A549 (cell line): ENCODE measurements around the gene NOC3L. TPM values are rescaled to one million over a fixed set of nuclear protein-coding genes. Genes with fewer than 3 reads are reported as not detected.

Experiments
- ATAC-seq, 2 experiments: fragments of 200-7000 bp in 1 of 2; fragments of >200 bp in 1 of 2; cut with Nextera tagmentation in 1 of 2; cut with Tn5 transposase in 1 of 2; 3 replicates each; pipeline versions ENCODE4 v1.8.0 to v1.9.1; 2018 to 2020; ENCODE audit warnings: mild to moderate bottlenecking in 1 of 2, moderate library complexity in 1 of 2
- CTCF ChIA-PET: fragments of 300-600 bp; sonication (Branson Sonifier 250); formaldehyde crosslinking; extraction: SDS; loops from one replicate; lab custom pipeline; 2021; ENCODE audit warnings: antibody characterized with exemption, inconsistent platforms; lab: Yijun Ruan, JAX
- POLR2A ChIA-PET: fragments of 350-600 bp; formaldehyde crosslinking; extraction: SDS; loops from one replicate; lab custom pipeline; 2021; ENCODE audit warnings: antibody characterized with exemption, inconsistent platforms; lab: Yijun Ruan, JAX
- DNase-seq, 2 experiments: peaks; one replicate each; pipeline versions ENCODE4 v3.0.0 to v3.0.0-alpha.2; 2011 to 2016; ENCODE audit warnings: low read depth in 1 of 2, low spot score in 1 of 2
- FAIRE-seq: peaks from 2 replicates; lab custom pipeline; 2011; peaks lifted over from hg19 to GRCh38; lab: Jason Lieb, UNC
- H3K27ac ChIP-seq, 2 experiments: fragments of >200 bp; sonication (Bioruptor Twin); formaldehyde crosslinking; 3 replicates each; pipeline ENCODE4 v1.5.1; 2016 to 2017
- H3K4me1 ChIP-seq: fragments of >200 bp; sonication (Bioruptor Twin); formaldehyde crosslinking; 3 replicates; pipeline ENCODE4 v1.6.1; 2016
- H3K4me2 ChIP-seq: fragments of >200 bp; sonication (Bioruptor Twin); formaldehyde crosslinking; 3 replicates; pipeline ENCODE4 v1.6.1; 2016
- H3K4me3 ChIP-seq: fragments of >200 bp; sonication (Bioruptor Twin); formaldehyde crosslinking; 3 replicates; pipeline ENCODE4 v1.5.1; 2016
- H3K9me3 ChIP-seq: fragments of >200 bp; sonication (Bioruptor Twin); formaldehyde crosslinking; 3 replicates; pipeline ENCODE4 v1.6.1; 2016
- ATOH8 ChIP-seq: fragments of 250-450 bp; sonication (Bioruptor Pico); IDR thresholded peaks from 2 replicates; pipeline ENCODE4 v1.5.0; 2020; ENCODE audit warnings: low read depth, mild to moderate bottlenecking, moderate library complexity
- CBX8 ChIP-seq: fragments of 200-600 bp; sonication (generic); IDR thresholded peaks from 2 replicates; pipeline ENCODE4 v1.6.1; 2016
- CEBPB ChIP-seq, 2 experiments: fragments of >200 bp in 1 of 2; sonication (Bioruptor Twin) in 1 of 2; formaldehyde crosslinking in 1 of 2; IDR thresholded peaks; 2 replicates each; pipeline ENCODE4 v1.6.1; 2012 to 2016
- CHD4 ChIP-seq: fragments of 200-600 bp; sonication (generic); IDR thresholded peaks from 2 replicates; pipeline ENCODE4 v1.6.1; 2016; ENCODE audit warnings: antibody characterized with exemption, mild to moderate bottlenecking, borderline replicate concordance
- EHF ChIP-seq: fragments of 250-450 bp; sonication (Bioruptor Pico); IDR thresholded peaks from 2 replicates; pipeline ENCODE4 v1.5.0; 2020; ENCODE audit warnings: mild to moderate bottlenecking
- FOXS1 ChIP-seq: fragments of 250-450 bp; sonication (Bioruptor Pico); IDR thresholded peaks from 2 replicates; pipeline ENCODE4 v1.5.0; 2020; ENCODE audit warnings: mild to moderate bottlenecking, moderate library complexity
- GATA3 ChIP-seq: IDR thresholded peaks from 2 replicates; pipeline ENCODE4 v1.6.1; 2012; ENCODE audit warnings: borderline replicate concordance
- HMGXB4 ChIP-seq: fragments of 250-450 bp; sonication (Bioruptor Pico); IDR thresholded peaks from 2 replicates; pipeline ENCODE4 v1.5.0; 2021; ENCODE audit warnings: mild to moderate bottlenecking, moderate library complexity, borderline replicate concordance
- HOXA7 ChIP-seq: fragments of 250-450 bp; sonication (Bioruptor Pico); IDR thresholded peaks from 2 replicates; pipeline ENCODE4 v1.5.0; 2020; ENCODE audit warnings: mild to moderate bottlenecking, moderate library complexity
- JUN ChIP-seq, 2 experiments: fragments of >200 bp; sonication (Bioruptor Twin); formaldehyde crosslinking; IDR thresholded peaks; 2 replicates in 1 of 2; 3 replicates in 1 of 2; pipeline ENCODE4 v1.6.1; 2016 to 2017
- KDM5A ChIP-seq: fragments of 200-600 bp; sonication (generic); IDR thresholded peaks from 2 replicates; pipeline ENCODE4 v1.6.1; 2016; ENCODE audit warnings: antibody characterized with exemption, mild to moderate bottlenecking
- MAX ChIP-seq: IDR thresholded peaks from 2 replicates; pipeline ENCODE4 v1.6.1; 2012
- MYC ChIP-seq: IDR thresholded peaks from 2 replicates; pipeline ENCODE4 v1.6.1; 2012; ENCODE audit warnings: mild to moderate bottlenecking, inconsistent platforms, low read length, improper control_type of control experiment, borderline replicate concordance
- NR3C1 ChIP-seq: fragments of >200 bp; sonication (Bioruptor Twin); formaldehyde crosslinking; IDR thresholded peaks from 3 replicates; pipeline ENCODE4 v1.6.1; 2017
- PBX3 ChIP-seq: IDR thresholded peaks from 2 replicates; pipeline ENCODE4 v1.6.1; 2012
- RFX5 ChIP-seq: fragments of 450-650 bp; IDR thresholded peaks from 2 replicates; pipeline ENCODE4 v1.7.1; 2014; ENCODE audit warnings: antibody characterized with exemption, mild to moderate bottlenecking, moderate library complexity
- RNF2 ChIP-seq: fragments of 200-600 bp; sonication (generic); IDR thresholded peaks from 2 replicates; pipeline ENCODE4 v1.6.1; 2016; ENCODE audit warnings: low read depth, mild to moderate bottlenecking, antibody characterized with exemption, moderate library complexity, borderline replicate concordance
- SREBF2 ChIP-seq: fragments of 450-650 bp; IDR thresholded peaks from 2 replicates; pipeline ENCODE4 v1.6.1; 2014; ENCODE audit warnings: mild to moderate bottlenecking, moderate library complexity
- ZNF302 ChIP-seq: fragments of 250-450 bp; sonication (Bioruptor Pico); IDR thresholded peaks from 2 replicates; pipeline ENCODE4 v1.9.0; 2021; ENCODE audit warnings: inconsistent platforms, mild to moderate bottlenecking, moderate library complexity
- ZSCAN20 ChIP-seq: fragments of 250-450 bp; sonication (Bioruptor Pico); IDR thresholded peaks from 2 replicates; pipeline ENCODE4 v1.8.0; 2022; ENCODE audit warnings: mild to moderate bottlenecking, moderate library complexity
- WGBS: methylation state at CpG from one replicate; pipeline ENCODE4 v1.1.6; 2017; ENCODE audit errors: missing lambda C conversion rate; 5-methylcytosine and 5-hydroxymethylcytosine counted together
- polyA plus RNA-seq, 4 experiments: library from polyadenylated mRNA; depleted of rRNA in 3 of 4; stranded (reverse); fragments of >200 nt; fragmentation: RNase III in 1 of 4; extraction: RNeasy Plus Mini Kit Qiagen cat#74134 plus additional on column Dnase treatment in 1 of 4; gene quantifications; 2 replicates in 3 of 4; 3 replicates in 1 of 4; pipeline ENCODE4 v1.2.3, GENCODE V29; 2011 to 2017
- TF ChIP-seq, protein P1 (sequence below): fragments of >200 bp; sonication (Bioruptor Twin); formaldehyde crosslinking; IDR thresholded peaks from 2 replicates; pipeline ENCODE4 v1.6.1; 2016

NOC3L gene
- polyA plus RNA-seq, 2 of the 4 experiments (the other 2 are of a cell fraction), result 23.1 to 41.9 TPM

DNA sequence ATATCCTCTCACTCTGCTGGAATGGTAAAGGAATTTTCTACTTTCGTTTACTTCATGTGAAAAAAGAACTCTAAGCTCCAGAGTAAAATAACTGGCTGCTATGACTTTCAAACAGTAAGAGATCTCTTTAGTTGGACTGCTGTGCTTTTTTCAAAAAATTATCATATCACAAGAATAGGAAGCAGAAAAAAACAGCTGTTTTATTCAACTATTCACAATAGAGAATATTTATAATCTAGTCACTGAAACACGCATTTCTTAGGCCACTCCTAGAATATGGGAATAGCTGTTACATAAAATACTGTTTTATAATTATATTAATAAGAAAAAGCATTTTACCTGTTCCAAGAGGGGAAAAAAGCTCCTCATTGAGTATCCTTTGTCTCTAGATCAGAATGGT is 29.7 kb downstream of the NOC3L start:
- no peak for ATAC-seq
- WGBS, result 88% methylated on average over 2 of the region's 2 CpGs
- FAIRE-seq, result no peak
- Histone ChIP-seq H3K4me2 (no peak overlapping the region), H3K4me3 (no peak overlapping the region), H3K9me3 (no peaks in the 10 kb centered on the region), H3K4me1 (peaks cover 7% of the 10 kb centered on the region; the same call in 1 of the 3 replicates), H3K27ac (no peak overlapping the region)
- CTCF ChIA-PET, result interaction anchor here (0.8 to 4.7 kb wide), 6 partner anchors 11 to 417 kb away, joined by 3 to 40 read pairs (median 6); no protein-coding TSS in a partner anchor
- DNase-seq, result no peak
- POLR2A ChIA-PET, result interaction anchor here (0.5 kb wide), 1 partner anchor 69 kb away, joined by 5 read pairs; no protein-coding TSS in a partner anchor
- TF ChIP-seq ATOH8 (no peak), MYC (no peak), RFX5 (no peak), FOXS1 (CRISPR knock-in tag) (no peak)

- DNase-seq (no peak), ATAC-seq (no peak), FAIRE-seq (no peak)
- peaks cover 7% of the 10 kb centered on the region; the same call in 1 of the 3 replicates for H3K4me1 ChIP-seq
- ChIA-PET CTCF (interaction anchor here (1.0 to 1.9 kb wide), 2 partner anchors 9 to 10 kb away, joined by 3 to 12 read pairs; no protein-coding TSS in a partner anchor), POLR2A (no interaction called here)
- no peak overlapping the region for H3K27ac ChIP-seq
- H3K4me2 ChIP-seq, result no peak overlapping the region
- 91% methylated on average over 3 of the region's 3 CpGs for WGBS
- TF ChIP-seq KDM5A (no peak), PBX3 (no peak), RNF2 (no peak), MAX (no peak)
- H3K4me3 ChIP-seq, result no peak overlapping the region
- H3K9me3 ChIP-seq, result no peaks in the 10 kb centered on the region
These were observed 34.1 kb downstream of the NOC3L start for GRCh38 chr10:94328613-94329012.

- no peak overlapping the region for H3K4me3 ChIP-seq
- ATAC-seq (no peak), DNase-seq (no peak), FAIRE-seq (no peak)
- H3K4me2 ChIP-seq, result no peak overlapping the region
- no peak overlapping the region; a peak in 1 of 6 replicates for H3K27ac ChIP-seq
- no peaks in the 10 kb centered on the region for H3K9me3 ChIP-seq
- 97% methylated on average over 1 of the region's 1 CpG for WGBS
- no peak for TF ChIP-seq ATOH8
- H3K4me1 ChIP-seq, result peaks cover 1% of the 10 kb centered on the region; the same call in 1 of the 3 replicates
- ChIA-PET CTCF (interaction anchor here (1.2 to 1.4 kb wide), 4 partner anchors 40 to 512 kb away, joined by 3 to 4 read pairs (median 3); no protein-coding TSS in a partner anchor), POLR2A (no interaction called here)
These were observed 35.1 kb downstream of the NOC3L start for GRCh38 chr10:94327649-94328048.

GRCh38 chr10:94324609-94325233 is 38.0 kb downstream of the NOC3L start:
- TF ChIP-seq NR3C1 (no peak), ZNF302 (CRISPR knock-in tag) (no peak), JUN (IDR thresholded peaks at IDR 0.05) (no peak), HMGXB4 (CRISPR knock-in tag) (no peak), HOXA7 (no peak), GATA3 (no peak), CEBPB (IDR thresholded peaks at IDR 0.05) (no peak), EHF (CRISPR knock-in tag) (no peak), RFX5 (no peak), CHD4 (no peak), ZSCAN20 (no peak), CBX8 (no peak), SREBF2 (no peak)
- TF ChIP-seq, protein P1, sequence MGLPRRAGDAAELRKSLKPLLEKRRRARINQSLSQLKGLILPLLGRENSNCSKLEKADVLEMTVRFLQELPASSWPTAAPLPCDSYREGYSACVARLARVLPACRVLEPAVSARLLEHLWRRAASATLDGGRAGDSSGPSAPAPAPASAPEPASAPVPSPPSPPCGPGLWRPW, result no peak
- 92% methylated on average over 7 of the region's 7 CpGs for WGBS
- no peak for DNase-seq
- no peak overlapping the region for H3K4me2 ChIP-seq
- no peaks in the 10 kb centered on the region for H3K9me3 ChIP-seq
- CTCF ChIA-PET, result interaction anchor here (1.2 to 9.6 kb wide), 6 partner anchors 10 to 503 kb away, joined by 3 to 106 read pairs (median 5); no protein-coding TSS in a partner anchor
- POLR2A ChIA-PET, result no interaction called here
- no peak for ATAC-seq
- H3K4me1 ChIP-seq, result no peaks in the 10 kb centered on the region
- no peak overlapping the region for H3K27ac ChIP-seq
- no peak overlapping the region for H3K4me3 ChIP-seq
- no peak for FAIRE-seq
